Right lobe of liver (tissue), 6 donors: Measurements from ENCODE around the gene SLC15A5. TPM values are rescaled to one million over a fixed set of nuclear protein-coding genes. Genes with fewer than 3 reads are reported as not detected.

Experiments
- ATAC-seq, 4 donors: fragments of 200-7000 bp; cut with Tn5 transposase; one replicate each; pipeline ENCODE4 v1.9.1; 2020; ENCODE audit warnings: mild to moderate bottlenecking in 4 of 4, moderate library complexity in 4 of 4
- DNase-seq, 3 donors: peaks; one replicate each; pipeline ENCODE4 v3.0.0-alpha.2; 2020
- H3K27ac ChIP-seq, 3 donors: fragments of 200-600 bp; one replicate each; pipeline ENCODE4 v1.8.0; 2022
- H3K27me3 ChIP-seq, 2 donors: fragments of 200-600 bp; one replicate each; pipeline ENCODE4 v1.8.0; 2022
- H3K36me3 ChIP-seq, 4 donors: fragments of 200-600 bp; sonication (generic) in 1 of 4; one replicate each; pipeline versions ENCODE4 v1.5.1 to v1.8.0; 2017 to 2022; ENCODE audit warnings: control low read depth in 1 of 4
- H3K4me1 ChIP-seq, 4 donors: fragments of 200-600 bp; sonication (generic) in 1 of 4; one replicate each; pipeline versions ENCODE4 v1.5.1 to v1.8.0; 2017 to 2022; ENCODE audit warnings: control low read depth in 1 of 4
- H3K4me3 ChIP-seq, 3 donors: fragments of 200-600 bp; one replicate each; pipeline ENCODE4 v1.8.0; 2022
- H3K9me3 ChIP-seq, 4 donors: fragments of 200-600 bp; sonication (generic) in 1 of 4; one replicate each; pipeline versions ENCODE4 v1.5.1 to v1.8.0; 2017 to 2022; ENCODE audit warnings: control low read depth in 1 of 4
- POLR2A ChIP-seq: fragments of 450-650 bp; IDR thresholded peaks from one replicate; pipeline ENCODE4 v1.6.1; 2017; ENCODE audit warnings: antibody characterized with exemption, mild to moderate bottlenecking
- WGBS: methylation state at CpG from one replicate; pipeline ENCODE4 v1.1.6; 2018; ENCODE audit warnings: low coverage, low lambda C conversion rate; ENCODE audit not compliant: insufficient coverage; ENCODE audit errors: missing lambda C conversion rate; 5-methylcytosine and 5-hydroxymethylcytosine counted together
- intact Hi-C, 2 donors: fragments of 100-400 bp; cut with DNase I; formaldehyde crosslinking; loops; one replicate each; pipeline versions ENCODE4 v1.11.2 to v1.14.1; 2022
- total RNA-seq, 6 experiments: library from RNA; depleted of rRNA in 2 of 6; stranded (reverse); fragments of >200 nt in 2 of 6; fragmentation: NEBNext Ultra II Directional in 3 of 6; extraction: Animal tissue kit (Norgen Biotek cat#: 25700) in 3 of 6; gene quantifications; one replicate each; pipeline versions ENCODE4 v1.1.0 to v1.2.4, GENCODE V29; 2016 to 2023
- TF ChIP-seq, protein P1 (sequence below), 4 donors: fragments of 200-600 bp in 3 of 4; fragments of 450-650 bp in 1 of 4; IDR thresholded peaks; one replicate each; pipeline versions ENCODE4 v1.5.1 to v1.8.0; 2016 to 2022; ENCODE audit warnings: antibody characterized with exemption in 4 of 4, mild to moderate bottlenecking in 2 of 4
- donor health status: DM: no; HTN: yes; CAD: no.
- donor health status: DM: no; HTN: no; CAD: no.
- donor health status: DM: no; HTN: no; CAD: no.
- donor health status: DM: no; HTN: yes; CAD: no.
- donor health status: DM: no; HTN: yes; CAD: no.

The SLC15A5 gene
- total RNA-seq, 6 experiments from 2014 or later = not detected

DNA sequence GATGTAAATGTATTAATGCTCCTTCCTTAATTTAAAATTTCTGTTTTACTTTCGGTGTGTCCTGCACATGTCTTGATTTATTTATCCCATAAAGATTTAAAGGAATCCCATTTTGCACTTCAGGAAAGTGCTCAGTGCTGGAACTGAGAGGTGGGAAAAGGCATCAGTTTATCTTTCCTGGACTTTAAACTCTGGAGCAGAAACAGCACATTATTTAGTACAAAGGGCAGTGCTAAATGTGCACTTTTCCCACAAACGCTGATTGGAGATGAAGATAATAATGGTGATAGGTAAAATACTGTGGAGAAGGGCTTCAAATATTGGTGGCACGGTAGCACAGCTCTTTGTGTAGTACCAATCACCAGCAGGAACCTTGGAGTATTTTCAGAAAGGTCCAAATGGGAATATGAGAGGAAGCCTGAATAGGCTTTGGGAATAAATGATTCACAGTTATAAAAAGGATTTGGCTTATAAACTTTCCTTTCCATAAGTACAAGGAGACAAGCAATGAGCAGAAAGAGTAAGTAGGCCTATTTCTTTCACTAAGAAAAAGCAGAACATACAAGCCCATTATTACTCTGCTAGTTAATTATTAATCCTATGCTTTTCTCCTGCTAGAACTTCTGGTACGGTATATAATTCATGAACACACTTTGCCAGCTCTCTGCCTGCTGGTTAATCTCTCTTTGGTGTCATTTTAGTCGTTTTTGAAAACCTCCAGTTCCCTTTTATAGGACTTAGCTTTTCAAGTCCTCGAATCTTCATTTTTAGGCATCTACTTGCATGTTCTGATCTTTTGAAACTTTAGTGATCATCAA lies 58.3 kb downstream of the SLC15A5 start:
- 39% methylated on average over 6 of the region's 6 CpGs for WGBS
- H3K27me3 ChIP-seq = no peaks in the 10 kb centered on the region
- peak overlapping the region in 1 of 3 donors; percentile 35 for H3K27ac ChIP-seq
- DNase-seq = no peak
- H3K36me3 ChIP-seq = no peaks in the 10 kb centered on the region
- H3K4me3 ChIP-seq = no peak overlapping the region
- peak; percentile 71 to 89 (median 78) for ATAC-seq
- intact Hi-C loops = no loop called here
- peaks cover 0 to 11% (median 3%) of the 10 kb centered on the region in 4 donors for H3K4me1 ChIP-seq
- TF ChIP-seq, protein P1, sequence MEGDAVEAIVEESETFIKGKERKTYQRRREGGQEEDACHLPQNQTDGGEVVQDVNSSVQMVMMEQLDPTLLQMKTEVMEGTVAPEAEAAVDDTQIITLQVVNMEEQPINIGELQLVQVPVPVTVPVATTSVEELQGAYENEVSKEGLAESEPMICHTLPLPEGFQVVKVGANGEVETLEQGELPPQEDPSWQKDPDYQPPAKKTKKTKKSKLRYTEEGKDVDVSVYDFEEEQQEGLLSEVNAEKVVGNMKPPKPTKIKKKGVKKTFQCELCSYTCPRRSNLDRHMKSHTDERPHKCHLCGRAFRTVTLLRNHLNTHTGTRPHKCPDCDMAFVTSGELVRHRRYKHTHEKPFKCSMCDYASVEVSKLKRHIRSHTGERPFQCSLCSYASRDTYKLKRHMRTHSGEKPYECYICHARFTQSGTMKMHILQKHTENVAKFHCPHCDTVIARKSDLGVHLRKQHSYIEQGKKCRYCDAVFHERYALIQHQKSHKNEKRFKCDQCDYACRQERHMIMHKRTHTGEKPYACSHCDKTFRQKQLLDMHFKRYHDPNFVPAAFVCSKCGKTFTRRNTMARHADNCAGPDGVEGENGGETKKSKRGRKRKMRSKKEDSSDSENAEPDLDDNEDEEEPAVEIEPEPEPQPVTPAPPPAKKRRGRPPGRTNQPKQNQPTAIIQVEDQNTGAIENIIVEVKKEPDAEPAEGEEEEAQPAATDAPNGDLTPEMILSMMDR (IDR thresholded peaks at IDR 0.05) = no peak
- no peak for TF ChIP-seq POLR2A
- H3K9me3 ChIP-seq = no peaks in the 10 kb centered on the region

DNA sequence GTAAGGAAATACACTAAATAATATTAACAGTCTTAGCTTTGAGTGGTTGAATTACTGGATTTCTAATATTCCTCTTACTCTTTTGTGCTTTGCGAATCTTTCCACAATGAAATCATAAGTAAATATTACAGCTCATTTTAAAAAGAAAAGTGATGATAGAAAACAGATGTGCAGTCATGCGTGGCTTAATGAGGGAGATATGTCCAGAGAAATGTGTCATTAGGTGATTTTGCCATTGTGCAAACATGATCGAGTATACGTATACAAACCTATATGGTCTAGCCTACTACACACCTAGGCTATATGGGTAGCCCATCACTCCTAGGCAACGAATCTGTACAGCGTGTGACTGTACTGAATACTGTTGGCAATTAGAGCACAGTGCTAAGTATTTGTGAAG lies 59.3 kb downstream of the SLC15A5 start:
- Histone ChIP-seq H3K36me3 (no peaks in the 10 kb centered on the region), H3K4me3 (no peak overlapping the region), H3K27me3 (no peaks in the 10 kb centered on the region), H3K27ac (no peak overlapping the region), H3K9me3 (no peaks in the 10 kb centered on the region), H3K4me1 (peaks cover 0 to 11% (median 3%) of the 10 kb centered on the region in 4 donors)
- WGBS = 73% methylated on average over 6 of the region's 6 CpGs
- TF ChIP-seq, protein P1 (IDR thresholded peaks at IDR 0.05) = no peak
- TF ChIP-seq POLR2A = no peak
- intact Hi-C loops = no loop called here
- ATAC-seq (no peak), DNase-seq (no peak)

DNA sequence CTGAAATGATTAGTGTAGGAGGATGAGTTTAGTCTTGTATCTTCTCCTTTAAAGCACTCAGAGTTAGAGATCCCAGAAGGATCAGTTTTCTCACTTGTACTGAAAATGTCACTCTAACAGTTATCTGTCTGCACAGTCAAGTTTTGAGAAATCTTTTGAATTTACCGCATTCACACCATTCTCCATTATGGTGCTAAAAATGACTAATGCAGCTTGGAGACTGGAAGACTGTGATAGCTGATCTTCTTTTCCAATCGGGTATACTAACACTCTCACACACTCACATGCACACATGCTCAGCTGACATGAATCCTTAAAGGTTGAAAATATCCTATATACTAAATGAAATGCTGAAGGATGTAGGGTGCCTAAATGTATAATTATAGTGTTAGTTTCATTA lies 65.8 kb downstream of the SLC15A5 start:
- no peaks in the 10 kb centered on the region for H3K4me1 ChIP-seq
- ATAC-seq (no peak), DNase-seq (no peak)
- no peak overlapping the region for H3K27ac ChIP-seq
- H3K4me3 ChIP-seq = no peak overlapping the region
- WGBS = 82% methylated on average over 2 of the region's 2 CpGs
- H3K9me3 ChIP-seq = no peaks in the 10 kb centered on the region
- TF ChIP-seq POLR2A = no peak
- TF ChIP-seq, protein P1 (IDR thresholded peaks at IDR 0.05) = no peak
- no peaks in the 10 kb centered on the region for H3K27me3 ChIP-seq
- no peaks in the 10 kb centered on the region for H3K36me3 ChIP-seq
- intact Hi-C loops = no loop called here

DNA sequence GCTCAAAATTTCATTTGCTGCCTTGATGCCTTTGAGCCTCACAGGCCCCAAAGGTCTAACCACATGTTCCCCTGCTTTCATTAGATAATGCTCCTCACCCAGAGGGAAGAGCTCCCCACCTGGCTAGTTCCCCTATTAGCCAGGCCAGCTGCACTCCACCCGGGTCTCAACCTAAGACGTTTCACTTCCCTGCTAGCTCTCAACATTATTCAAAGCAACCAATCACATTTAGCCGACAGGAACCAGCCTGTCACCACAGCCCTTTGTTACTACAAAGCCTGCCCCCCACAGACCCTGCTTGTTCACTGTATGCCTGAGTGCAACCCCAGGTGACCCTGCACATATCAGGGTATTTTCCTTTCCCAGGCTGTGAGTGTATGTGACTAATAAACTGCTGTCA lies 78.6 kb downstream of the SLC15A5 start:
- no peaks in the 10 kb centered on the region for H3K36me3 ChIP-seq
- no peak overlapping the region for H3K4me3 ChIP-seq
- H3K27me3 ChIP-seq = no peaks in the 10 kb centered on the region
- ATAC-seq (no peak), DNase-seq (no peak)
- intact Hi-C loops = no loop called here
- TF ChIP-seq, protein P1 (IDR thresholded peaks at IDR 0.05) = no peak
- TF ChIP-seq POLR2A = no peak
- H3K4me1 ChIP-seq = no peaks in the 10 kb centered on the region
- 60% methylated on average over 1 of the region's 3 CpGs for WGBS
- no peak overlapping the region for H3K27ac ChIP-seq
- no peaks in the 10 kb centered on the region for H3K9me3 ChIP-seq
